ENCODE measurements around the gene PTPN11.

The PTPN11 gene

DNA sequence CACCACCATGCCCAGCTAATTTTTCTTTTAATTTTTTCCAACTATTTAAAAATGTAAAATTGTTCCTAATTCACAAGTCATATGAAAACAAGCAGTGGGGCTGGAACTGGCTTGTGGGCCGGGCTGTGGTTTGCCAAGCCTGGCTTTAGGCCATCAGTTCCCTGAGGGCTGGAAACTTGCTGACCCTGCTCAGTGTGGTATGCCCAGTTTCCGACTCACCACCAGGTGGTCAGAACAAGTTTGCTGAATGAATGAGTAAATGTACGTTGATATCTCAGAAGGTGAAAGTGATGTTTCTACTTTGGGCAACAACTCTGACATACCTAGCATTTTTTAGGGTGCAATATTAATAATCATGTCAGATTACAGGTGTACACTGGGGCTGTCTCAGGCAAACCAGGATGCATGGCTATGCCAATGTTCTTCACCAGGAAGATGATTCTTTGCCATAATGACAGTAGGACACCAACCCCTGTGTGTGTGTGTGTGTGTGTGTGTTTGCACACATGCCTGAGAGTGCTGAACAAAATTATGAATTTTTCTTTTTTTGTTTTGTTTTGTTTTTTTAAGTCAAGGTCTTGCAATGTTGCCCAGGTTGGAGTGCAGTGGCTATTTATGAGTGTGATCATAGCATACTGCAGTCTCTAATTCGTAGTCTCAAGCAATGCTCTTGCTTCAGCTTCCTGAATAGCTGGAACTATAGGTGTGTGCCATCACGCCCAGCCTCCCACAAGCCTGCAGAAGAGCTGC, 106.1 kb downstream of the PTPN11 start:
- no peak overlapping the region for H3K4me3 ChIP-seq (ENCODE audit: insufficient read depth in 1 of 2, low read depth in 1 of 2, low read length in 2 of 2)
- H3K4me2 ChIP-seq (ENCODE audit: low read length, poor library complexity, severe bottlenecking): no peak overlapping the region
- H3K79me1 ChIP-seq (replicated peaks; ENCODE audit: low read length, poor library complexity, severe bottlenecking): no peaks in the 10 kb centered on the region
- no peak overlapping the region for H3K9ac ChIP-seq (ENCODE audit: low read length)
- no peak overlapping the region for H3K27ac ChIP-seq (ENCODE audit: low read length, poor library complexity, severe bottlenecking)
- no peaks in the 10 kb centered on the region for H3K36me3 ChIP-seq (ENCODE audit: control insufficient read depth in 1 of 2, insufficient read depth in 2 of 2, low read depth in 1 of 2, low read length in 2 of 2)
- no peaks in the 10 kb centered on the region for H3K9me3 ChIP-seq (ENCODE audit: control insufficient read depth, low read length)
- H4K91ac ChIP-seq (ENCODE audit: low read length): no peak overlapping the region
- H2BK15ac ChIP-seq (ENCODE audit: low read depth, poor library complexity, severe bottlenecking): no peak overlapping the region
- no peak overlapping the region for H2AFZ ChIP-seq (ENCODE audit: low read depth, low read length)
- H3K27me3 ChIP-seq (ENCODE audit: control insufficient read depth in 1 of 2, insufficient read depth in 1 of 2, low read length in 2 of 2): no peaks in the 10 kb centered on the region
- H2AK5ac ChIP-seq (ENCODE audit: low read length, severe bottlenecking): no peak overlapping the region
- no peak overlapping the region for H2BK5ac ChIP-seq (ENCODE audit: low read depth, low read length, poor library complexity, severe bottlenecking)
- H2BK12ac ChIP-seq (ENCODE audit: low read length in 2 of 2): no peak overlapping the region
- no peak overlapping the region for H2BK120ac ChIP-seq (ENCODE audit: low read depth, low read length)
- no peak overlapping the region for H3K23ac ChIP-seq (ENCODE audit: low read length in 2 of 2)
- no peak overlapping the region for H3K14ac ChIP-seq (ENCODE audit: low read length in 2 of 2)
- H3K18ac ChIP-seq (ENCODE audit: low read depth in 1 of 2, low read length in 2 of 2): no peak overlapping the region
- no peak overlapping the region for H3K4ac ChIP-seq (ENCODE audit: low read depth in 1 of 2, low read length in 2 of 2)
- H4K8ac ChIP-seq (ENCODE audit: low read length): no peak overlapping the region
- peak; percentile 11 for DNase-seq
- H3K4me1 ChIP-seq (ENCODE audit: control insufficient read depth, insufficient read depth, low read depth, low read length): peaks cover 3% of the 10 kb centered on the region
- 77% methylated on average over 5 of the region's 5 CpGs for WGBS

DNA sequence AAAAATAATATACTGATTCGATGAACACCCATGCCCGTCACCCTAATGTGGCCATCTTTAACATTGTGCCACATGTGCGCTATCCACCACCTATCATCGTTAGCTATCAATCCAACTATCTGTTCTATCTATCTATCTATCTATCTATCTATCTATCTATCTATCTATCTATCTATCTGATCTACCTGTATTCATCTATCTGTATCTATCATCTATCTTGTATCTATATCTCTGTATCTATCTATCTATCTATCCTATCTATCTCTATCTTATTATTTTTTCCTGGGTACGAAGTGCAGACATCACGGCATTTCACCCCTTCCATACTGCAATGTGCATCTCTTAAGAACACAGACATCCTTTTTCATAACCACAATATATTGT, 106.7 kb downstream of the PTPN11 start:
- Histone ChIP-seq H4K91ac (ENCODE audit: low read length) (no peak overlapping the region), H3K4ac (ENCODE audit: low read depth in 1 of 2, low read length in 2 of 2) (no peak overlapping the region), H3K9me3 (ENCODE audit: control insufficient read depth, low read length) (no peaks in the 10 kb centered on the region), H2AK5ac (ENCODE audit: low read length, severe bottlenecking) (no peak overlapping the region), H3K36me3 (ENCODE audit: control insufficient read depth in 1 of 2, insufficient read depth in 2 of 2, low read depth in 1 of 2, low read length in 2 of 2) (no peaks in the 10 kb centered on the region), H3K23ac (ENCODE audit: low read length in 2 of 2) (no peak overlapping the region), H3K27me3 (ENCODE audit: control insufficient read depth in 1 of 2, insufficient read depth in 1 of 2, low read length in 2 of 2) (no peaks in the 10 kb centered on the region), H3K4me2 (ENCODE audit: low read length, poor library complexity, severe bottlenecking) (no peak overlapping the region), H2BK12ac (ENCODE audit: low read length in 2 of 2) (no peak overlapping the region), H3K14ac (ENCODE audit: low read length in 2 of 2) (no peak overlapping the region), H2BK120ac (ENCODE audit: low read depth, low read length) (no peak overlapping the region), H4K8ac (ENCODE audit: low read length) (no peak overlapping the region), H3K4me1 (ENCODE audit: control insufficient read depth, insufficient read depth, low read depth, low read length) (peaks cover 3% of the 10 kb centered on the region), H2BK5ac (ENCODE audit: low read depth, low read length, poor library complexity, severe bottlenecking) (no peak overlapping the region), H3K79me1 (replicated peaks; ENCODE audit: low read length, poor library complexity, severe bottlenecking) (no peaks in the 10 kb centered on the region), H3K27ac (ENCODE audit: low read length, poor library complexity, severe bottlenecking) (no peak overlapping the region), H2BK15ac (ENCODE audit: low read depth, poor library complexity, severe bottlenecking) (no peak overlapping the region), H3K18ac (ENCODE audit: low read depth in 1 of 2, low read length in 2 of 2) (no peak overlapping the region), H3K4me3 (ENCODE audit: insufficient read depth in 1 of 2, low read depth in 1 of 2, low read length in 2 of 2) (no peak overlapping the region), H3K9ac (ENCODE audit: low read length) (no peak overlapping the region), H2AFZ (ENCODE audit: low read depth, low read length) (no peak overlapping the region)
- DNase-seq: no peak
- WGBS: 96% methylated on average over 6 of the region's 6 CpGs

DNA sequence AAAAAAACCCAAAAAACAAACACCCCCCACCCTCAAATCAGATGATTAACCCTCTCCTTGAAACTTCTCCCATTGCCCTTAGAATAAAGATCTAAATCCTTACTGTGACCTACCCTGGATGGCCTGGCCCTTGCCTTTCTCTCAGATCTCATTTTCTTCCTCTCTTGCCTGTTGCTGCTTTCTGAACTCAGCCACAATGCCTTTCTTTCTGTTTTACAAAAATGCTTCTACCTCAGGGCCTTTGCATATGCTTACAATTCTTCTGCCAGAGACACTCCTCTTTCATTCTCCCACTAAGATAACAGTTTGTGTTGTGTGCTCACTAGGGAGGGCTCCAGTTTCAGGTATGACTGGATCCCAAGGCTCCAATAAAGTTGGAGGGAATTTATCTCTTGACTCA, 108.3 kb downstream of the PTPN11 start:
- Histone ChIP-seq H3K4me2 (ENCODE audit: low read length, poor library complexity, severe bottlenecking) (no peak overlapping the region), H3K79me1 (replicated peaks; ENCODE audit: low read length, poor library complexity, severe bottlenecking) (no peaks in the 10 kb centered on the region), H3K9ac (ENCODE audit: low read length) (no peak overlapping the region), H3K18ac (ENCODE audit: low read depth in 1 of 2, low read length in 2 of 2) (no peak overlapping the region), H2BK15ac (ENCODE audit: low read depth, poor library complexity, severe bottlenecking) (no peak overlapping the region), H4K8ac (ENCODE audit: low read length) (no peak overlapping the region), H3K4ac (ENCODE audit: low read depth in 1 of 2, low read length in 2 of 2) (no peak overlapping the region), H2AK5ac (ENCODE audit: low read length, severe bottlenecking) (no peak overlapping the region), H3K4me1 (ENCODE audit: control insufficient read depth, insufficient read depth, low read depth, low read length) (peaks cover 3% of the 10 kb centered on the region), H2BK12ac (ENCODE audit: low read length in 2 of 2) (no peak overlapping the region), H3K9me3 (ENCODE audit: control insufficient read depth, low read length) (no peaks in the 10 kb centered on the region), H3K36me3 (ENCODE audit: control insufficient read depth in 1 of 2, insufficient read depth in 2 of 2, low read depth in 1 of 2, low read length in 2 of 2) (no peaks in the 10 kb centered on the region), H3K14ac (ENCODE audit: low read length in 2 of 2) (no peak overlapping the region), H3K4me3 (ENCODE audit: insufficient read depth in 1 of 2, low read depth in 1 of 2, low read length in 2 of 2) (no peak overlapping the region), H3K23ac (ENCODE audit: low read length in 2 of 2) (no peak overlapping the region), H4K91ac (ENCODE audit: low read length) (no peak overlapping the region), H2AFZ (ENCODE audit: low read depth, low read length) (no peak overlapping the region), H2BK120ac (ENCODE audit: low read depth, low read length) (no peak overlapping the region), H3K27me3 (ENCODE audit: control insufficient read depth in 1 of 2, insufficient read depth in 1 of 2, low read length in 2 of 2) (peaks cover 0 to 2% of the 10 kb centered on the region in 2 experiments), H2BK5ac (ENCODE audit: low read depth, low read length, poor library complexity, severe bottlenecking) (no peak overlapping the region), H3K27ac (ENCODE audit: low read length, poor library complexity, severe bottlenecking) (no peak overlapping the region)
- no peak for DNase-seq

DNA sequence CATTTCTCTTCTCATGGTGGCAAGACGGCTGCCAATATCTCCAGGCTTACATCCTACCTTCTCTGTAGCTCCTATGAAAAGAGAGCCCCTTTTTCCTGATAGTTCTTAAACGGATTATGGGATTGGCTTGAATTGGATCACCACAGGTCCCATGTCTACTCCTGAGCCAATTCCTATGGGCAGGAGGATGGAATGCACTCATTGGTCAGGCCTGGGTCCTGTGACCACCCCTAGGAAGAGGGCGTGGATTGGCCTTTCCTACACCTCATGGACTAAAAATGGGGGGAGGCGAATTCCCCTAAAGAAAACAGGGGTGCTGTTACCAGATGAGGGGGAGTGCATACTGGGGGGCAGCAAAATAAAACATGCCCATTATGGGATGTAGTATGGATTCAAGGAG, 108.8 kb downstream of the PTPN11 start:
- Histone ChIP-seq H3K79me1 (replicated peaks; ENCODE audit: low read length, poor library complexity, severe bottlenecking) (no peaks in the 10 kb centered on the region), H2BK120ac (ENCODE audit: low read depth, low read length) (no peak overlapping the region), H3K36me3 (ENCODE audit: control insufficient read depth in 1 of 2, insufficient read depth in 2 of 2, low read depth in 1 of 2, low read length in 2 of 2) (no peaks in the 10 kb centered on the region), H2BK12ac (ENCODE audit: low read length in 2 of 2) (no peak overlapping the region), H3K4me3 (ENCODE audit: insufficient read depth in 1 of 2, low read depth in 1 of 2, low read length in 2 of 2) (no peak overlapping the region), H3K18ac (ENCODE audit: low read depth in 1 of 2, low read length in 2 of 2) (no peak overlapping the region), H4K8ac (ENCODE audit: low read length) (no peak overlapping the region), H3K14ac (ENCODE audit: low read length in 2 of 2) (no peak overlapping the region), H2AFZ (ENCODE audit: low read depth, low read length) (no peak overlapping the region), H2AK5ac (ENCODE audit: low read length, severe bottlenecking) (no peak overlapping the region), H3K9me3 (ENCODE audit: control insufficient read depth, low read length) (no peaks in the 10 kb centered on the region), H3K27me3 (ENCODE audit: control insufficient read depth in 1 of 2, insufficient read depth in 1 of 2, low read length in 2 of 2) (peaks cover 0 to 3% of the 10 kb centered on the region in 2 experiments), H3K9ac (ENCODE audit: low read length) (no peak overlapping the region), H4K91ac (ENCODE audit: low read length) (no peak overlapping the region), H2BK5ac (ENCODE audit: low read depth, low read length, poor library complexity, severe bottlenecking) (no peak overlapping the region), H3K27ac (ENCODE audit: low read length, poor library complexity, severe bottlenecking) (no peak overlapping the region), H3K23ac (ENCODE audit: low read length in 2 of 2) (no peak overlapping the region), H3K4me2 (ENCODE audit: low read length, poor library complexity, severe bottlenecking) (no peak overlapping the region), H3K4ac (ENCODE audit: low read depth in 1 of 2, low read length in 2 of 2) (no peak overlapping the region), H2BK15ac (ENCODE audit: low read depth, poor library complexity, severe bottlenecking) (no peak overlapping the region), H3K4me1 (ENCODE audit: control insufficient read depth, insufficient read depth, low read depth, low read length) (peaks cover 3% of the 10 kb centered on the region)
- DNase-seq: no peak
- WGBS: 92% methylated on average over 4 of the region's 4 CpGs

Measured in mesenchymal stem cell (in vitro differentiated cells and primary cell).